Cardiac muscle cell (in vitro differentiated cells and primary cell): ENCODE results near the gene PDZD2. TPM values are rescaled to one million over a fixed set of nuclear protein-coding genes. Genes with fewer than 3 reads are reported as not detected.

Experiments
- DNase-seq, 2 donors: peaks; one replicate each; pipeline versions ENCODE4 v3.0.0 to v3.0.0-alpha.2; 2010 to 2017; ENCODE audit warnings: low read depth in 1 of 2, low spot score in 1 of 2
- H3K27ac ChIP-seq: fragments of 200-600 bp; sonication (generic); 2 replicates; pipeline ENCODE4 v1.5.1; 2016
- H3K27me3 ChIP-seq: fragments of 200-600 bp; sonication (generic); 2 replicates; pipeline ENCODE4 v1.6.0; 2016; ENCODE audit warnings: control low read depth
- H3K36me3 ChIP-seq: fragments of 200-600 bp; sonication (generic); 2 replicates; pipeline ENCODE4 v1.5.1; 2016; ENCODE audit warnings: control low read depth
- H3K4me1 ChIP-seq: fragments of 200-600 bp; sonication (generic); 2 replicates; pipeline ENCODE4 v1.8.1; 2017; ENCODE audit warnings: low read depth, mild to moderate bottlenecking, mixed run types
- H3K4me3 ChIP-seq: fragments of 200-600 bp; sonication (generic); 2 replicates; pipeline ENCODE4 v1.5.1; 2016; ENCODE audit warnings: mild to moderate bottlenecking
- H3K9me3 ChIP-seq: fragments of 200-600 bp; sonication (generic); 2 replicates; pipeline ENCODE4 v1.5.1; 2017; ENCODE audit warnings: low read depth, mild to moderate bottlenecking, control low read depth
- polyA plus RNA-seq: library from polyadenylated mRNA; unstranded; fragments of >200 nt; fragmentation: Nextera tagmentation; extraction: Ambion mirVana; gene quantifications from 2 replicates; pipeline ENCODE4 v1.2.1, GENCODE V29; 2016
- total RNA-seq: library from RNA; depleted of rRNA; stranded (reverse); fragments of >200 nt; gene quantifications from 2 replicates; pipeline ENCODE4 v1.2.3, GENCODE V29; 2016
- TF ChIP-seq, protein P1 (sequence below): IDR thresholded peaks from 2 replicates; pipeline ENCODE4 v1.5.1; 2012; ENCODE audit warnings: low read depth, mild to moderate bottlenecking, low read length

PDZD2 gene
- total and polyA plus RNA-seq, 2 experiments from 2014 or later = 3.0 to 3.5 TPM

DNA sequence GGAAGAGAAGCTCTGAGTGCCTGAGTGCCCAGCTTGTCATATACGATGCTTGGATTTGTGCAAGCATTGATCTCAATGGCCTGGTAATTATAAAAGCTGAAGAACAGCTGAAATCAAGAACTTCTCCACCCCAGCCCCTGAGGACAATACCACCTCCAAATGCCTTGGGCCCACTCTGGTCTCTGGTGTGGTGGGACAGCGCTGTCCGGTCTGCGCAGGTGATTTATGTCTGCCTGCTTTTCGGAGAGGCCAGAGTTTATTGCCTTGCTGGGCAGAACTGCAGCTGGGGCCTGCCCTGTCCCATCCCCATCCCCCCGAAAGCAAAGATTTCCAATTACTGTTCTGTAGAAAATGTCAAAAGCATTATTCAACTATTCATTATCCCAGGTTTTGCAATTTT, 1.1 kb upstream of the PDZD2 start:
- Histone ChIP-seq H3K27me3 (peaks cover 17% of the 10 kb centered on the region), H3K36me3 (no peaks in the 10 kb centered on the region), H3K27ac (no peak overlapping the region), H3K4me3 (no peak overlapping the region), H3K4me1 (peaks cover 32% of the 10 kb centered on the region), H3K9me3 (no peaks in the 10 kb centered on the region)
- DNase-seq = no peak
- TF ChIP-seq, protein P1, sequence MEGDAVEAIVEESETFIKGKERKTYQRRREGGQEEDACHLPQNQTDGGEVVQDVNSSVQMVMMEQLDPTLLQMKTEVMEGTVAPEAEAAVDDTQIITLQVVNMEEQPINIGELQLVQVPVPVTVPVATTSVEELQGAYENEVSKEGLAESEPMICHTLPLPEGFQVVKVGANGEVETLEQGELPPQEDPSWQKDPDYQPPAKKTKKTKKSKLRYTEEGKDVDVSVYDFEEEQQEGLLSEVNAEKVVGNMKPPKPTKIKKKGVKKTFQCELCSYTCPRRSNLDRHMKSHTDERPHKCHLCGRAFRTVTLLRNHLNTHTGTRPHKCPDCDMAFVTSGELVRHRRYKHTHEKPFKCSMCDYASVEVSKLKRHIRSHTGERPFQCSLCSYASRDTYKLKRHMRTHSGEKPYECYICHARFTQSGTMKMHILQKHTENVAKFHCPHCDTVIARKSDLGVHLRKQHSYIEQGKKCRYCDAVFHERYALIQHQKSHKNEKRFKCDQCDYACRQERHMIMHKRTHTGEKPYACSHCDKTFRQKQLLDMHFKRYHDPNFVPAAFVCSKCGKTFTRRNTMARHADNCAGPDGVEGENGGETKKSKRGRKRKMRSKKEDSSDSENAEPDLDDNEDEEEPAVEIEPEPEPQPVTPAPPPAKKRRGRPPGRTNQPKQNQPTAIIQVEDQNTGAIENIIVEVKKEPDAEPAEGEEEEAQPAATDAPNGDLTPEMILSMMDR = no peak

DNA sequence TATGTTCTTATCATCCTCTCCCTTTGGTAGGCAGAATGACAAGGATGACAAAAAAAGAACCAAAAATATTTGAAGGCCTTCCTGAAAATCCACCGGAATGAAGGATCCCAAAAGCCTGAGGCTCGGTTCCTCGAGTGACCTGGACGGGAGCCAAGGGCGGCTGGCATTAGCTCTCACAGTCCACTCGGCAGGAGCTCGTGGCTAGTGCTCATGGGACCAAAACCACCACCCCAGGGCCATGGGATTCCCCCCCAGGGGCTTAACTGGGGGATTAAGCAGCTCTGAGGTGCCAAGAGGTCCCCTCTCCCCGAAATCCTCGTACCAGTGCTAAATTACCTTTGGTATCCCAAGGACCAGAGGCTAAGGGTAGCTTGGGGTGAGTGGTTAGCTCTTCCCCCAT, 586 bp upstream of the PDZD2 start:
- Histone ChIP-seq H3K9me3 (no peaks in the 10 kb centered on the region), H3K27ac (peak overlapping the region; percentile 46), H3K36me3 (no peaks in the 10 kb centered on the region), H3K4me1 (peaks cover 32% of the 10 kb centered on the region), H3K27me3 (peaks cover 17% of the 10 kb centered on the region), H3K4me3 (peak overlapping the region; percentile 45)
- DNase-seq = peak in 1 of 2 donors; percentile 36
- TF ChIP-seq, protein P1 = no peak

DNA sequence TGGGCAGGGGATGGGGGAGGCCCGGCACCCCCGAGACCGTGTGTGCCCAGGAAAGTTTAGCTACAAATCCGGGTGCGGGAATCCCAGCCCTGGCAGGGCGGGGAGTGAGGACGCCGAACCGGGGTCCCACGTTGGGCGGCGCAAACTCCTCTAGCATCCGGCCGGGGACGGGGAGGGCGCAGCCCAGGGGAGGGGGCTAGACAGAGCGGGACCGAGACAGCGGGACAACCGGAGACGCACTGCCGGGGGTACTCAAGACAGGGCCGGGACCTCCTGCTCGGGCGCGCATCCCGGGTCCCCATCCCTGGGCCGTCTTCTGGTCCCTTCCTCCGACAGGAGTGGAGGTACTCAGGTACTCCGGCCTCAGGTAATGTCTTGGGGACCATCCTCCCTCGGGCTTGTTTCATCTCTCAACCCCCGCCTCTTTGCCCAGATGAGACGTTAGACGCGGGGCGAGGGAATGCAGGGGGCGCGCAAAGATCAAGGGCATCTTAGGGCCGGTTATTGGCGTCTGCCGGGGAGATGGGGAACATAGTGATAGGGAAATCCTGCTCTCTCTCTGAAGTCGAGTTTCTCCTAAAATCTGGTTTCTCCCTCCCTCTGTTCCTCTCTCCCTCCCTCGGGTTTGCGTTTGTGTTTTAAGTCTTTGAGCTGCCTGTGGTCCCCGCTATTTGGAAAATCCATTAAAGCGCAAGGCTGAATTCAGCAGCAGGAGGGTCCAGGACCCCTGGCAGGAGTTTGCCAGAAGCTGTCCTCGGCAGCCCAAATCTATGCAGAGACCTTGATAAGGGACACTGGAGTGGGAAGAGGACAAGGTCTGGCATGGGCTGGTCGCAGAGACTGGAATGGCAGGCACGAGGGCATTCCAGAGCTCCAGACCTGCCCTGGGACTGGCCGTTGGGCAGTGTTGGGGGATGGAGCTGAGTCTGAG, 815 bp downstream of the PDZD2 start:
- Histone ChIP-seq H3K27ac (no peak overlapping the region), H3K9me3 (no peaks in the 10 kb centered on the region), H3K36me3 (no peaks in the 10 kb centered on the region), H3K4me1 (peaks cover 32% of the 10 kb centered on the region), H3K4me3 (peak overlapping the region; percentile 45), H3K27me3 (peaks cover 17% of the 10 kb centered on the region)
- TF ChIP-seq, protein P1 = no peak
- peak in 1 of 2 donors; percentile 34 for DNase-seq

DNA sequence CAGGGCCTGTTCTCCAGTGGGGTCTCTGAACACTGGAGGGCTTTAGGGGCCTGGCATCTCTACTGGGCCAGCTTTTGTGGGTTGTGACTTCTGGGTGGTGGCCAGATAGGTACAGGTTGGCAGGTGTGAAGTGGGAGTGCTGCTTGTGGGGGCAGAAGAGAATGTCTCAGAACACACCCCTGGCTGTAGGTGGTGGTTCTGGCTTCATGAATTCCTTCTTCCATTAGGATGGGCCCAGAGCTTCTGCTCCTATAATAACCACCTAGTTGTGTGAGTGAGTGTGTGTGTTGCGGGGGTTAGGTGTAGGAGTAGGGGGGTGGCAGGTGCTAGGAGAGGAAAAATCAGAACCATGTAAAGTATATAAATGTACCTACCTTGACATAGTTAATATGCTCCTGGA, 1.6 kb downstream of the PDZD2 start:
- Histone ChIP-seq H3K27me3 (peaks cover 17% of the 10 kb centered on the region), H3K4me1 (peaks cover 29% of the 10 kb centered on the region), H3K27ac (no peak overlapping the region), H3K9me3 (no peaks in the 10 kb centered on the region), H3K4me3 (no peak overlapping the region), H3K36me3 (no peaks in the 10 kb centered on the region)
- no peak for DNase-seq
- TF ChIP-seq, protein P1 = no peak

DNA sequence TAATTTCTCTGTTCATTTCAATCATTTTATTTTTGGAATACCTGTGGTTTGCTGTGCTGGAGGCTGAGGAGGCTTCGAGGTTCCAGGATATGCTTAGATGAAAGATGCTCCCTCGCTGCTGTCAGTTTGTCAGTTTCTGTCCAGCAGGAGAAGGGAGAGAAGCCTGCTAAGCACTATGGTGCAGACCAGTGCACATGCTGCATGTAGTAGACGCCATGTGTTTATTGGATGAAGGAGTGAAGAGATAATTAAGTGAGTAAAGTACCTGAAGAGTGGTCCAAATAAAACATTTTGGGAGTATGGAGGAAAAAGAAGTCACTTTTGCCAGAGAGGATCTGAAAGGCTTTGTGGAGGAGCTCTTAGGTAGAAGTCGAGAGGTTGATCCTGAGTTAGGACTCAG, 2.1 kb downstream of the PDZD2 start:
- H3K27ac ChIP-seq = no peak overlapping the region
- no peaks in the 10 kb centered on the region for H3K9me3 ChIP-seq
- H3K4me3 ChIP-seq = no peak overlapping the region
- DNase-seq = no peak
- peaks cover 24% of the 10 kb centered on the region for H3K4me1 ChIP-seq
- no peaks in the 10 kb centered on the region for H3K36me3 ChIP-seq
- TF ChIP-seq, protein P1 = no peak
- peaks cover 17% of the 10 kb centered on the region for H3K27me3 ChIP-seq
